H1 (cell line): Measurements from ENCODE around the gene FAM174A. TPM values are rescaled to one million over a fixed set of nuclear protein-coding genes. Genes with fewer than 3 reads are reported as not detected.

ENCODE experiments used
- BACH1 ChIP-seq: IDR thresholded peaks from 2 replicates; pipeline ENCODE4 v1.6.1; 2012; ENCODE audit warnings: low read length, improper control_type of control experiment
- EGR1 ChIP-seq: IDR thresholded peaks from 2 replicates; pipeline ENCODE4 v1.6.1; 2011; ENCODE audit warnings: low read depth, low read length, borderline replicate concordance
- GTF2F1 ChIP-seq: IDR thresholded peaks from 2 replicates; pipeline ENCODE4 v1.6.1; 2012; ENCODE audit warnings: low read depth, low read length, improper control_type of control experiment, borderline replicate concordance
- JUND ChIP-seq: IDR thresholded peaks from 2 replicates; pipeline ENCODE4 v1.6.1; 2011; ENCODE audit warnings: mild to moderate bottlenecking, improper control_type of control experiment, low read length
- KDM5A ChIP-seq: fragments of 200-600 bp; IDR thresholded peaks from 2 replicates; pipeline ENCODE4 v1.7.1; 2012; ENCODE audit warnings: mild to moderate bottlenecking, low read length, inconsistent platforms, mixed read lengths
- NANOG ChIP-seq: IDR thresholded peaks from 2 replicates; pipeline ENCODE4 v1.6.1; 2011; ENCODE audit warnings: low read length, low read depth, mild to moderate bottlenecking, inconsistent platforms; ENCODE audit not compliant: insufficient read depth, poor library complexity, severe bottlenecking
- polyA plus RNA-seq, 7 experiments: library from polyadenylated mRNA; depleted of rRNA in 3 of 7; stranded (reverse) in 5 of 7; unstranded in 2 of 7; fragments of >200 nt in 5 of 7; fragments of 200-250 nt in 2 of 7; gene quantifications; 1 replicate in 5 of 7; 2 replicates in 1 of 7; 4 replicates in 1 of 7; pipeline versions ENCODE4 v1.2.1 to v1.2.3, GENCODE V29; 2011 to 2013; ENCODE audit warnings: missing spikeins in 2 of 7, mixed read lengths in 2 of 7
- total RNA-seq: library from RNA; stranded (reverse); fragmentation: NEBNext Ultra II Directional; extraction: Animal tissue kit (Norgen Biotek cat#: 25700); gene quantifications from 2 replicates; pipeline ENCODE4 v1.2.1, GENCODE V29; 2021
- TF ChIP-seq, protein P1 (sequence below): fragments of 300-600 bp; sonication (generic); IDR thresholded peaks from 2 replicates; pipeline ENCODE4 v1.7.1; 2012; ENCODE audit warnings: low read length, moderate library complexity, mild to moderate bottlenecking, inconsistent platforms; ENCODE audit not compliant: insufficient replicate concordance
- TF ChIP-seq, protein P2 (sequence below): IDR thresholded peaks from 2 replicates; pipeline ENCODE4 v1.6.1; 2011; ENCODE audit warnings: low read depth, mild to moderate bottlenecking, low read length; ENCODE audit not compliant: insufficient read depth

Gene FAM174A
- total and polyA plus RNA-seq, 2 of the 8 experiments (the other 6 are each of a cell fraction or from before 2014, with no cell fraction given), result 3.9 to 5.3 TPM

DNA sequence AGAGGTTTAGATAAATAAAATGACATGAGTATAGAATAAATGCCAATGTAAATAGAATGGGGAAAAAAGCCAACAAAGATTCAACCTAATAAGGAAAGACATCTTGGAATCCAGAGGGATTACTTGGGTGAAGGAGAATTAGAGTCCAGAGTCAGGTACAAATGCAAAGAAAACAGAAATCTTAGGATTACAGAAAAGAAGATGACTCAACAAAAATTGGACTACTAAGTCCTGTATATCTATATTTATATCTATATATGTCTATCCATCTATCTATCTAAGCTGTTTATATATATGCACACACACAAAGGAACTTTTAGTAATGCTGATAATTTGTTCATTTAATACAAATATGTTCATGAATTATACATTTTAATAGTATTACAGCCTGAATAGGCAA lies 27.6 kb downstream of the FAM174A start (continued):
- TF ChIP-seq, protein P1, sequence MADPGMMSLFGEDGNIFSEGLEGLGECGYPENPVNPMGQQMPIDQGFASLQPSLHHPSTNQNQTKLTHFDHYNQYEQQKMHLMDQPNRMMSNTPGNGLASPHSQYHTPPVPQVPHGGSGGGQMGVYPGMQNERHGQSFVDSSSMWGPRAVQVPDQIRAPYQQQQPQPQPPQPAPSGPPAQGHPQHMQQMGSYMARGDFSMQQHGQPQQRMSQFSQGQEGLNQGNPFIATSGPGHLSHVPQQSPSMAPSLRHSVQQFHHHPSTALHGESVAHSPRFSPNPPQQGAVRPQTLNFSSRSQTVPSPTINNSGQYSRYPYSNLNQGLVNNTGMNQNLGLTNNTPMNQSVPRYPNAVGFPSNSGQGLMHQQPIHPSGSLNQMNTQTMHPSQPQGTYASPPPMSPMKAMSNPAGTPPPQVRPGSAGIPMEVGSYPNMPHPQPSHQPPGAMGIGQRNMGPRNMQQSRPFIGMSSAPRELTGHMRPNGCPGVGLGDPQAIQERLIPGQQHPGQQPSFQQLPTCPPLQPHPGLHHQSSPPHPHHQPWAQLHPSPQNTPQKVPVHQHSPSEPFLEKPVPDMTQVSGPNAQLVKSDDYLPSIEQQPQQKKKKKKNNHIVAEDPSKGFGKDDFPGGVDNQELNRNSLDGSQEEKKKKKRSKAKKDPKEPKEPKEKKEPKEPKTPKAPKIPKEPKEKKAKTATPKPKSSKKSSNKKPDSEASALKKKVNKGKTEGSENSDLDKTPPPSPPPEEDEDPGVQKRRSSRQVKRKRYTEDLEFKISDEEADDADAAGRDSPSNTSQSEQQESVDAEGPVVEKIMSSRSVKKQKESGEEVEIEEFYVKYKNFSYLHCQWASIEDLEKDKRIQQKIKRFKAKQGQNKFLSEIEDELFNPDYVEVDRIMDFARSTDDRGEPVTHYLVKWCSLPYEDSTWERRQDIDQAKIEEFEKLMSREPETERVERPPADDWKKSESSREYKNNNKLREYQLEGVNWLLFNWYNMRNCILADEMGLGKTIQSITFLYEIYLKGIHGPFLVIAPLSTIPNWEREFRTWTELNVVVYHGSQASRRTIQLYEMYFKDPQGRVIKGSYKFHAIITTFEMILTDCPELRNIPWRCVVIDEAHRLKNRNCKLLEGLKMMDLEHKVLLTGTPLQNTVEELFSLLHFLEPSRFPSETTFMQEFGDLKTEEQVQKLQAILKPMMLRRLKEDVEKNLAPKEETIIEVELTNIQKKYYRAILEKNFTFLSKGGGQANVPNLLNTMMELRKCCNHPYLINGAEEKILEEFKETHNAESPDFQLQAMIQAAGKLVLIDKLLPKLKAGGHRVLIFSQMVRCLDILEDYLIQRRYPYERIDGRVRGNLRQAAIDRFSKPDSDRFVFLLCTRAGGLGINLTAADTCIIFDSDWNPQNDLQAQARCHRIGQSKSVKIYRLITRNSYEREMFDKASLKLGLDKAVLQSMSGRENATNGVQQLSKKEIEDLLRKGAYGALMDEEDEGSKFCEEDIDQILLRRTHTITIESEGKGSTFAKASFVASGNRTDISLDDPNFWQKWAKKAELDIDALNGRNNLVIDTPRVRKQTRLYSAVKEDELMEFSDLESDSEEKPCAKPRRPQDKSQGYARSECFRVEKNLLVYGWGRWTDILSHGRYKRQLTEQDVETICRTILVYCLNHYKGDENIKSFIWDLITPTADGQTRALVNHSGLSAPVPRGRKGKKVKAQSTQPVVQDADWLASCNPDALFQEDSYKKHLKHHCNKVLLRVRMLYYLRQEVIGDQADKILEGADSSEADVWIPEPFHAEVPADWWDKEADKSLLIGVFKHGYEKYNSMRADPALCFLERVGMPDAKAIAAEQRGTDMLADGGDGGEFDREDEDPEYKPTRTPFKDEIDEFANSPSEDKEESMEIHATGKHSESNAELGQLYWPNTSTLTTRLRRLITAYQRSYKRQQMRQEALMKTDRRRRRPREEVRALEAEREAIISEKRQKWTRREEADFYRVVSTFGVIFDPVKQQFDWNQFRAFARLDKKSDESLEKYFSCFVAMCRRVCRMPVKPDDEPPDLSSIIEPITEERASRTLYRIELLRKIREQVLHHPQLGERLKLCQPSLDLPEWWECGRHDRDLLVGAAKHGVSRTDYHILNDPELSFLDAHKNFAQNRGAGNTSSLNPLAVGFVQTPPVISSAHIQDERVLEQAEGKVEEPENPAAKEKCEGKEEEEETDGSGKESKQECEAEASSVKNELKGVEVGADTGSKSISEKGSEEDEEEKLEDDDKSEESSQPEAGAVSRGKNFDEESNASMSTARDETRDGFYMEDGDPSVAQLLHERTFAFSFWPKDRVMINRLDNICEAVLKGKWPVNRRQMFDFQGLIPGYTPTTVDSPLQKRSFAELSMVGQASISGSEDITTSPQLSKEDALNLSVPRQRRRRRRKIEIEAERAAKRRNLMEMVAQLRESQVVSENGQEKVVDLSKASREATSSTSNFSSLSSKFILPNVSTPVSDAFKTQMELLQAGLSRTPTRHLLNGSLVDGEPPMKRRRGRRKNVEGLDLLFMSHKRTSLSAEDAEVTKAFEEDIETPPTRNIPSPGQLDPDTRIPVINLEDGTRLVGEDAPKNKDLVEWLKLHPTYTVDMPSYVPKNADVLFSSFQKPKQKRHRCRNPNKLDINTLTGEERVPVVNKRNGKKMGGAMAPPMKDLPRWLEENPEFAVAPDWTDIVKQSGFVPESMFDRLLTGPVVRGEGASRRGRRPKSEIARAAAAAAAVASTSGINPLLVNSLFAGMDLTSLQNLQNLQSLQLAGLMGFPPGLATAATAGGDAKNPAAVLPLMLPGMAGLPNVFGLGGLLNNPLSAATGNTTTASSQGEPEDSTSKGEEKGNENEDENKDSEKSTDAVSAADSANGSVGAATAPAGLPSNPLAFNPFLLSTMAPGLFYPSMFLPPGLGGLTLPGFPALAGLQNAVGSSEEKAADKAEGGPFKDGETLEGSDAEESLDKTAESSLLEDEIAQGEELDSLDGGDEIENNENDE, result no peak
- TF ChIP-seq KDM5A, result no peak
- TF ChIP-seq, protein P2, sequence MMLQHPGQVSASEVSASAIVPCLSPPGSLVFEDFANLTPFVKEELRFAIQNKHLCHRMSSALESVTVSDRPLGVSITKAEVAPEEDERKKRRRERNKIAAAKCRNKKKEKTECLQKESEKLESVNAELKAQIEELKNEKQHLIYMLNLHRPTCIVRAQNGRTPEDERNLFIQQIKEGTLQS, result no peak
- TF ChIP-seq JUND, result no peak
- no peak for TF ChIP-seq GTF2F1
- TF ChIP-seq BACH1, result no peak
- TF ChIP-seq EGR1, result no peak
- no peak for TF ChIP-seq NANOG
